CD14-positive monocyte (primary cell): ENCODE data around the gene SETD1A. TPM values are rescaled to one million over a fixed set of nuclear protein-coding genes. Genes with fewer than 3 reads are reported as not detected.

Source experiments
- DNase-seq, 3 donors: peaks; one replicate each; pipeline ENCODE4 v3.0.0-alpha.2; 2011 to 2022
- H2AFZ ChIP-seq: 2 replicates; pipeline ENCODE4 v1.6.0; 2012; ENCODE audit warnings: mild to moderate bottlenecking, low read depth, low read length, inconsistent platforms; ENCODE audit not compliant: insufficient read depth, poor library complexity, severe bottlenecking
- H3K27ac ChIP-seq, 2 donors: 1 replicate in 1 of 2; 2 replicates in 1 of 2; pipeline ENCODE4 v1.5.1; 2012 to 2013; ENCODE audit warnings: low read length in 2 of 2, control low read depth in 1 of 2, inconsistent platforms in 1 of 2, low read depth in 1 of 2, mild to moderate bottlenecking in 1 of 2
- H3K27me3 ChIP-seq, 2 donors: one replicate each; pipeline versions ENCODE4 v1.6.0 to v1.6.1; 2011 to 2013; ENCODE audit warnings: low read length in 2 of 2; ENCODE audit not compliant: control insufficient read depth in 2 of 2, insufficient read depth in 2 of 2
- H3K36me3 ChIP-seq, 2 donors: replicated peaks in 1 of 2; 1 replicate in 1 of 2; 2 replicates in 1 of 2; pipeline versions ENCODE4 v1.5.1 to v1.6.1; 2012 to 2013; ENCODE audit warnings: low read length in 2 of 2, control low read depth in 1 of 2, inconsistent platforms in 1 of 2, mild to moderate bottlenecking in 1 of 2; ENCODE audit not compliant: insufficient read depth in 2 of 2, control insufficient read depth in 1 of 2
- H3K4me1 ChIP-seq, 2 donors: 1 replicate in 1 of 2; 2 replicates in 1 of 2; pipeline versions ENCODE4 v1.5.1 to v1.6.1; 2012 to 2013; ENCODE audit warnings: low read length in 2 of 2, control low read depth in 1 of 2, inconsistent platforms in 1 of 2, mild to moderate bottlenecking in 1 of 2, moderate library complexity in 1 of 2; ENCODE audit not compliant: insufficient read depth in 2 of 2, control insufficient read depth in 1 of 2
- H3K4me2 ChIP-seq: replicated peaks from 2 replicates; pipeline ENCODE3; 2012; ENCODE audit warnings: low read length, moderate library complexity, mild to moderate bottlenecking; ENCODE audit not compliant: poor library complexity, severe bottlenecking; ENCODE audit errors: extremely low read depth
- H3K4me3 ChIP-seq, 3 experiments: fragments of 200-600 bp in 1 of 3; sonication (generic) in 1 of 3; replicated peaks in 1 of 3; 1 replicate in 2 of 3; 2 replicates in 1 of 3; pipeline ENCODE4 v1.5.1; 2011 to 2013; ENCODE audit warnings: low read length in 3 of 3, mild to moderate bottlenecking in 3 of 3, control low read depth in 2 of 3, low read depth in 2 of 3, inconsistent platforms in 1 of 3, moderate library complexity in 1 of 3
- H3K79me2 ChIP-seq: 2 replicates; pipeline ENCODE4 v1.6.0; 2012; ENCODE audit warnings: mild to moderate bottlenecking, control low read depth, inconsistent platforms, low read length, moderate library complexity; ENCODE audit not compliant: insufficient read depth
- H3K9ac ChIP-seq: 2 replicates; pipeline ENCODE4 v1.6.0; 2017; ENCODE audit warnings: low read length, mild to moderate bottlenecking; ENCODE audit not compliant: insufficient read depth, poor library complexity, severe bottlenecking
- H3K9me3 ChIP-seq, 2 donors: replicated peaks in 1 of 2; 1 replicate in 1 of 2; 2 replicates in 1 of 2; pipeline versions ENCODE4 v1.5.1 to v1.6.1; 2012 to 2013; ENCODE audit warnings: low read length in 2 of 2, control low read depth in 1 of 2; ENCODE audit not compliant: control insufficient read depth in 1 of 2, insufficient read depth in 1 of 2
- H4K20me1 ChIP-seq: 2 replicates; pipeline ENCODE4 v1.6.0; 2012; ENCODE audit warnings: mild to moderate bottlenecking, low read length, control low read depth, moderate library complexity; ENCODE audit not compliant: insufficient read depth
- H3K27ac Mint-ChIP-seq, 7 donors: one replicate each; pipeline ENCODE4 v1.8.0; 2020; ENCODE audit warnings: mild to moderate bottlenecking in 7 of 7, mixed read lengths in 7 of 7, moderate library complexity in 6 of 7, inconsistent platforms in 2 of 7
- H3K27me3 Mint-ChIP-seq, 3 donors: one replicate each; pipeline ENCODE4 v1.8.0; 2021 to 2022; ENCODE audit warnings: low read depth in 3 of 3, mild to moderate bottlenecking in 3 of 3, mixed read lengths in 3 of 3, moderate library complexity in 3 of 3, inconsistent platforms in 1 of 3
- H3K36me3 Mint-ChIP-seq, 2 donors: one replicate each; pipeline ENCODE4 v1.8.0; 2020; ENCODE audit warnings: mixed read lengths in 2 of 2, inconsistent platforms in 1 of 2, mild to moderate bottlenecking in 1 of 2
- H3K4me1 Mint-ChIP-seq: one replicate; pipeline ENCODE4 v1.8.0; 2020; ENCODE audit warnings: mild to moderate bottlenecking, mixed read lengths
- H3K4me3 Mint-ChIP-seq, 2 donors: one replicate each; pipeline ENCODE4 v1.8.0; 2020; ENCODE audit warnings: mild to moderate bottlenecking in 2 of 2, mixed read lengths in 2 of 2, moderate library complexity in 1 of 2
- H3K9me3 Mint-ChIP-seq, 7 donors: one replicate each; pipeline ENCODE4 v1.8.0; 2020 to 2022; ENCODE audit warnings: mixed read lengths in 7 of 7, mild to moderate bottlenecking in 6 of 7, moderate library complexity in 6 of 7, inconsistent platforms in 2 of 7
- WGBS: methylation state at CpG from one replicate; pipeline ENCODE4 v1.1.5; 2013; ENCODE audit warnings: missing lambda C conversion rate; ENCODE audit not compliant: insufficient coverage; 5-methylcytosine and 5-hydroxymethylcytosine counted together
- intact Hi-C, 2 donors: fragments of 100-400 bp; cut with micrococcal nuclease; formaldehyde crosslinking; loops; one replicate each; pipeline versions ENCODE4 v1.15.0 to v1.15.1; 2023
- polyA plus RNA-seq, 3 donors: library from polyadenylated mRNA; depleted of rRNA in 1 of 3; unstranded in 2 of 3; stranded (reverse) in 1 of 3; fragments of 300-500 nt in 2 of 3; fragments of >200 nt in 1 of 3; fragmentation: Illumina TruSeq in 2 of 3; gene quantifications; 1 replicate in 2 of 3; 2 replicates in 1 of 3; pipeline ENCODE4 v1.2.3, GENCODE V29; 2012 to 2021
- TF ChIP-seq, protein P1 (sequence below): fragments of 200-600 bp; IDR thresholded peaks from one replicate; pipeline ENCODE4 v1.8.0; 2022; ENCODE audit warnings: antibody characterized with exemption, mild to moderate bottlenecking

SETD1A gene
- polyA plus RNA-seq, 3 donors, result 0.16 to 6.6 (median 1.3) TPM

DNA sequence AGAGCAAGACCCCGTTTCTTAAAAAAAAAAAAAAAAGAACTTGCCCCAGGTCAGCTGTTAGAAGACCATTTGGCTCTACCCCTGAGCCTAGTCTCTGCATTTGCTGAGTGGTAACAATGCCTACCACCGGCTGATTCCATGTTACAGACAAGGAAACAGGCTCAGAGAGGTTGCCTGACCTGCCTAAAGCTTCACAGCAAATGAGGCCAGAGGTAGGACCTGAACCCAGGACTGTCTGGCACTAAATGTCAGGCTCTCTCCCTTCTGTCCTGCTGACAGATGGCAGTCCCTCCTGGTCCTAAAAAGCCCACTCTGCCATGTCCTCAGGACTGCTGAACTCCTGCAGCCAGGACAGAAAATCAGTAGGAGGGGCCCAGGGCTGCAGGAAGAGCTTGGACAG is 47.1 kb downstream of the SETD1A start:
- Histone ChIP-seq H3K27ac (no peak overlapping the region), H3K9ac (no peak overlapping the region), H3K9me3 (no peaks in the 10 kb centered on the region), H3K4me3 (no peak overlapping the region), H2AFZ (no peak overlapping the region), H3K4me2 (no peak overlapping the region), H3K4me1 (peaks cover 4 to 6% of the 10 kb centered on the region in 2 donors), H3K27me3 (peaks cover 0 to 11% of the 10 kb centered on the region in 2 donors), H3K36me3 (no peaks in the 10 kb centered on the region), H3K79me2 (no peaks in the 10 kb centered on the region), H4K20me1 (no peaks in the 10 kb centered on the region)
- Mint-ChIP-seq H3K27me3 (peaks cover 19 to 38% (median 21%) of the 10 kb centered on the region in 3 donors), H3K36me3 (peaks cover 0 to under 1% of the 10 kb centered on the region in 2 donors), H3K4me3 (no peak overlapping the region), H3K27ac (no peak overlapping the region), H3K4me1 (peaks cover 6% of the 10 kb centered on the region), H3K9me3 (no peaks in the 10 kb centered on the region)
- TF ChIP-seq, protein P1, sequence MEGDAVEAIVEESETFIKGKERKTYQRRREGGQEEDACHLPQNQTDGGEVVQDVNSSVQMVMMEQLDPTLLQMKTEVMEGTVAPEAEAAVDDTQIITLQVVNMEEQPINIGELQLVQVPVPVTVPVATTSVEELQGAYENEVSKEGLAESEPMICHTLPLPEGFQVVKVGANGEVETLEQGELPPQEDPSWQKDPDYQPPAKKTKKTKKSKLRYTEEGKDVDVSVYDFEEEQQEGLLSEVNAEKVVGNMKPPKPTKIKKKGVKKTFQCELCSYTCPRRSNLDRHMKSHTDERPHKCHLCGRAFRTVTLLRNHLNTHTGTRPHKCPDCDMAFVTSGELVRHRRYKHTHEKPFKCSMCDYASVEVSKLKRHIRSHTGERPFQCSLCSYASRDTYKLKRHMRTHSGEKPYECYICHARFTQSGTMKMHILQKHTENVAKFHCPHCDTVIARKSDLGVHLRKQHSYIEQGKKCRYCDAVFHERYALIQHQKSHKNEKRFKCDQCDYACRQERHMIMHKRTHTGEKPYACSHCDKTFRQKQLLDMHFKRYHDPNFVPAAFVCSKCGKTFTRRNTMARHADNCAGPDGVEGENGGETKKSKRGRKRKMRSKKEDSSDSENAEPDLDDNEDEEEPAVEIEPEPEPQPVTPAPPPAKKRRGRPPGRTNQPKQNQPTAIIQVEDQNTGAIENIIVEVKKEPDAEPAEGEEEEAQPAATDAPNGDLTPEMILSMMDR, result no peak
- WGBS, result 88% methylated on average over 2 of the region's 2 CpGs
- intact Hi-C loops, result no loop called here
- DNase-seq, result no peak

DNA sequence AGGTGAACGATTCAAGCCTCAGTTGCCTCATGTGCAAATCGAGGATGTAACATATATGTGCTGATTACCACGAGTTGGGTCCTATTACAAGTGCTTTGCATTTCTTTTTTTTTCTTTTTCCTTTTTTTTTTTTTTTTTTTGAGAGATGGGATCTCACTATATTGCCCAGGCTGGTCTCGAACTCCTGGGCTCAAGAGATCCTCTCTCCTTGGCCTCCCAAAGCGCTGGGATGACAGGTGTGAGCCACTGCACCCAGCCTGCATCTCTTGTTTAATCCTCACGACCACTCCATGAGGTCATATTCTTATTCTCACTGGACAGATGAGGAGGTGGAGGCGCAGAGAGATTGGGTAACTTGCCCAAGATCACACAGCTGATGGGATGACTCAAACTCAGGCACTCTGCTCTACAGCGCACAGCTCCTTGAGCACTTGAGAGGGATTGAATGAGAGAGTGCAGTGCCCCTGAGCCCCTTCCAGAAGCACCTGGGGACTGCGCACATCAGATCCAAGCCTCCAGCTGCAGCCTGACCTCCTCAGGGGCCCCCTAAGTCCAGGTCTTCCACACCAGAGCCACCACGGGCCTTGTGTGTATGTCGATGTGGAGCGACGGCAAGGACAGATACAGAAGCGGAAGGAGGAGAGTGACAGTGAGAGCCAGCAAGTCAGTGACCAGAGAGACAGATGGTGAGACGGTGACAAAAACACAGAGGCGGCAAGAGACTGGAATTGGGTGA is 48.0 kb downstream of the SETD1A start:
- intact Hi-C loops, result no loop called here
- peaks cover 4% of the 10 kb centered on the region in 2 donors for H3K4me1 ChIP-seq
- H3K4me1 Mint-ChIP-seq, result peaks cover 5% of the 10 kb centered on the region
- H3K79me2 ChIP-seq, result no peaks in the 10 kb centered on the region
- DNase-seq, result no peak
- H3K9me3 ChIP-seq, result no peaks in the 10 kb centered on the region
- TF ChIP-seq, protein P1, result no peak
- H3K4me2 ChIP-seq, result no peak overlapping the region
- H3K4me3 Mint-ChIP-seq, result no peak overlapping the region
- no peak overlapping the region for H3K27ac ChIP-seq
- peaks cover 0 to 5% (median 0%) of the 10 kb centered on the region in 7 donors for H3K9me3 Mint-ChIP-seq
- no peaks in the 10 kb centered on the region for H4K20me1 ChIP-seq
- peaks cover 0 to 18% of the 10 kb centered on the region in 2 donors for H3K27me3 ChIP-seq
- no peaks in the 10 kb centered on the region for H3K36me3 ChIP-seq
- H3K9ac ChIP-seq, result no peak overlapping the region
- 96% methylated on average over 8 of the region's 16 CpGs for WGBS
- no peak overlapping the region for H3K27ac Mint-ChIP-seq
- H3K27me3 Mint-ChIP-seq, result peaks cover 25 to 46% (median 27%) of the 10 kb centered on the region in 3 donors
- H3K4me3 ChIP-seq, result no peak overlapping the region
- no peak overlapping the region for H2AFZ ChIP-seq
- peaks cover 0 to 3% of the 10 kb centered on the region in 2 donors for H3K36me3 Mint-ChIP-seq
